GM18508 (cell line): ENCODE data around the gene GHRH.

ENCODE experiments used
- ATAC-seq: cut with Tn5 transposase; IDR thresholded peaks from one replicate; pipeline ENCODE4 v1.9.1; 2021; ENCODE audit warnings: moderate number of reproducible peaks; ENCODE audit not compliant: insufficient read depth, unreplicated experiment

GHRH gene

DNA sequence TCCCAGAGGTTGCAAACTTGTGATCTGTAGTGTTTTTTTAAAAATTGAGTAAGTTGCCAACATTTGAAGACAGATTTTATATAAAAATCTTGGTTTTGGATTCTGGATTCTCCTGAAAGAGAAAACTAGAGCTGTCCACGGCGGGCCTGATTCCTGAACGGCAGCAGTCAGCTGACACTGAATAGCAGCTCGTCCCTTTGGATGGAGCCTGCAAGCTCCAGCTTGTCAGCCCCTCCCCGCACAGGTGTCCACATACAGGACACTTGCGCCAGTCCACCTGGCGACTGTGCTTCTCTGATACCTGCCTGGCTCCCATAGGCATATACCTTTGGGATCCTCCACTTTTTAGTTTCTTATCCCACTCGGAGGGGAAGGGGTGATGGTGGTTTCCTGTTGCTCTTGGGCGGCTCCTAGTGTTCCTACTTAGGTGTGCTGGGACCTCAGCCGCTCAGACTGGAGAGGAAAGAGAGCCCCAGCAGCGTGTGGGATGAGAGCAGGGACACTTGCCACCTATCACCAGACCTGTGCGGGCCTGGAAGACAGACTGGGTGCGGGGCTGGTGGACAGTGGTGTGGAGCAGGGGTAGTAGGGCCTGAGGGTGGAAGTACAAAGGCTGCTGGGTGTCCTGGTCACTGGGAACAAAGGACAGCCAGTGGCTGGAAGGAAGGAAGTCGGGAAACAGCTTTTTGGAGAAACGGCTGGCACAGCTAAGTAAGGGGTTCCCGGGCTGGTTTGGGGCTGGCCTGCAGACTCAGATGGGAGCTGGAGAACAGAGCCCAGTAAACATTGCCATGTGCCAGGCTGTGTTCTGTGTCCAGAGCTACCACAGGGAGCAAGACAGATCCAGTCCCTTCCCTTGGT is 18.3 kb downstream of the GHRH start:
- no peak for ATAC-seq

DNA sequence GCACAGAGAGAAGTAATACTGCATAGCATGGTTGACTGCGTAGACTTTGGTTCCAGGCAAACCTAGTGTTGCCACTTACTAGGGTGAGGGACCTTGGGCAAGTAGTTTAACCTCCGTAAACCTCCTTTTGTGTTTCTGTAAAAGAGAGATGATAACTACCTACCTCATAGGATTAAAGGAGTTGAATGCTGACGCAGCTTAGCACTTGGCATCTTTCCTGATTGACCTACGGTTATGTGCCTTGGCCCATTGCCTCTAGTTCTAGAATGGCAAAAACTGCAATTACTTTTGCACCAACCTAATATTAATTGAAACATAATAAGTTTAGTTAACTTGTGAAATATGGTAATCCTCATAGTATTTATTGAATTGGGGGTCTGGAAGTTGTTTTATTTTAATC is 19.1 kb downstream of the GHRH start:
- no peak for ATAC-seq

DNA sequence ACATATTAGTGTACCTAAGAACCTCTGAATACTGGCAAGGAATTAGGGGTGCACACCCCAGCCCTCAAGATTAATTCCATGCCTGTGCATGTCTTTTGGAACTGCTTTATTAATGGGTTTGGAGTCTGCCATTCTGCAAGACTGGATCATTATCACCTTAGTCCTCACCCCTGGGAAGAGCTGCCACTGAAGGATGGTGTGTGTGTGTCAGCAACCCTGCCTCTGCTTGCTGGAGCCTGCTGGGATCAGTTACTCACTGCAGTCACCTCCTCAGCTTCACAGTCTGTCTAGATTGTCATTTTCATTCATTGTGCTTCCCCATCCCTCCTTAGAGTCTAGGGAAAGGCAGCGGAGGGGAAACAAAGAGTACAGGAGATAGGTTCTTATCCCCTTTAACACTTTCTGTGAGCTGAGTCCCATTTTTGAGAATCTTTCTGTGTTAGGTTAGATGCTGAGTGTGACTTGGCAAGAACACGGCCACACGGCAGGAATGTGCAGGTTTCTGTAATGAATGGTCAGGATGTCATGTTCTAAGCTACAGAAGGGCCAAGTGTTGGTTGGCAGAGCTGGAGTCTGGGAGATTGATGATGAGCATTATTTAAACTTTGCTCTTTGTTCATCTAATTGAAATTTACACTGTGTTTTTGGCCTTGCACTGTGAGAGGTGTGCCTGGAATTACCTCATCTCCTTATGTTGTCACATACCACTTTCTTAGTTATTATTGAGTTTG is 21.1 kb downstream of the GHRH start:
- no peak for ATAC-seq

DNA sequence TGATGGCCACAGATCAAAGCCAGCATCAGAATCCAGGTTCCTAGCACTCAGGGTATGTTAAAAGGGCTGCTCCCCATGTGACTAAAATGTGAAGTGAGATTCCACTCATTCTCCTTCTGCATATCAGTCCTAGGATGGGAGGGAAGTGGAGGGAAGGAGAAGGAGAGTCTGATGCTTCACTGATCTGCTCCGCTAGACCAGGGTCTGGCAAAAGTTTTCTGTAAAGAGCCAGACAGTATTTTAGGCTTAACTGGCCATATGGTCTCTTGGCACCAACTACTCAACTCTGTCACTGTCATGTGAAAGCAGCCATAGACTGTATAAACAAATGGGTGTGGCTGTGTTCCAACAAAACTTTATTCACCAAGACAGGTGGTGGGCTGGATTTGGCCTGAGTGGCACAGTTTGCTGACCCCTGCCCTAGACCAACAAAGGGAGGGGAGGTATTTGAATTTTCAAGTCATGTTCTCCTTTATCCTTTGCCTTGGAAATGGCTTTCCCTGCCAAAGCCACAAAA is 22.6 kb downstream of the GHRH start:
- ATAC-seq, result no peak

DNA sequence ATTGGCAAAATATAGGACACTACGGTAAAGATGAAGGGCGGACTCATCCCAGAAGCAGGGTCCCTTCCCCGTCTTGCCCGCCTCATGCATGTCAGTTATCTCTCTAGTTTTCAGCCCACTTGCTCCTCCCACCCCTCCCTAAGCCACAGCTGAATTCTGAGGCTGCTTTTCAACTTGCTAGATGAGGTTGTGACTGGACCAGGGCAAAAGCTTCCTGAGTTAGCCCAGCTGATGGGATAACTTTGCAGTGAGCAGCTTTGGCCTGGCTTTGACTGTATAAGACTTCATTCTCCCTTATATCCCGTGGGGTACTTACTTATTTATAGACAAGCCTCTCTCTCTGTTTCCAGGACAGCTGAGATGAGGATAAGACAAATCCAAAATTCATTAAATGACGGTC is 23.2 kb downstream of the GHRH start:
- ATAC-seq, result no peak

DNA sequence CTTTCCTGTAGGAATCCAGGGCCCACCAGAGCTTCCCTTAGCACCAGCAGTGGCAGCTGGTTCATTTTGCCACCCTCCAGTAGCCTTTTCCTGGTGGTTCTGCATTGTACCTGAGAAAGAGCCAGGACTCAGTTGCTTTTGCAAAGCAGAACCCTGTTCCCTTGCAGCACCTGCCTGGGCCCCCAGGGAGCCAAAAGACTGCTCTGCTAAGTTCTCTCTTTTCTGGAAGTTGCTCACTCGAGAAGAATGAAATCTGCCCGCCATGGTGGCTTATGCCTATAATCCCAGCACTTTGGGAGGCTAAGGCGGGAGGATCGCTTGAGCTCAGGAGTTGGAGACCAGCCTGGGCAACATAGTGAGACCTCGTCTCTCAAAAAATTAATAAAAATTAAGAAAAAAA is 24.0 kb downstream of the GHRH start:
- ATAC-seq, result no peak

DNA sequence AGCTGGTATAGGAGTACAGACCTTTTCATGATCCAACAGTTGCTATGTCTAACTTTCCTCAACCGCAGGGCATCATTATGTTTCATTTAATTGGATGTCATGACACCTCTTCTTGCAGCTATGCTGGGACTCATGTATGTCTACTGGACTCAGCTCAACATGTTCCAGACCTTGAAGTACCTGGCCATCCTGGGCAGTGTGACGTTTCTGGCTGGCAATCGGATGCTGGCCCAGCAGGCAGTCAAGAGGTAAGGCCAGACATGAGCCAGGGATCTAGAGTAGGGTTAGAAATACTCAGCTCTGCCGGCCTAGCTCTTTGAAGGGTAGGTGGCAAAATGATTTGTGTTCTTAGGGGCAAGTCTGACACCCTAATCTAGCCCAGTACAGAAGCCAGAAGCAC is 25.2 kb downstream of the GHRH start:
- no peak for ATAC-seq

DNA sequence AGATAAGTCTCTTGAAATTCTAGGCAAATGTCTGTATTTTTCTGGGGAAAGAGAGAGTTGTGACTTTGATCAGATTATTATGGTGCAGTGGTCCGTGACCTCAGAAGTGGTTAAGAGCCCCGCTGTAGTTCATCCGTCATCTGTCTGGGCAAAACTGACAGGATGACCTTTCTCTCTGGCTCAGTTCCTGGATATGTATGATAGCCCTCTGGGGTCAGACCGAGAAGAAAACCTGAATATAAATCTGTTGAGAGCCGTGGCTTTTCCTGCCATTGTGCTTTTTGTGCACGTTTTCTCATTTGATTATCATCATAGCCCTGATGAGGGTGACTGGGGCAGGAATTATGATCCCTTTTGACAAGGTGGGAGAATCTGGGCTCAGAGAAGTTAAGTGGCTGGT is 26.5 kb downstream of the GHRH start:
- no peak for ATAC-seq

DNA sequence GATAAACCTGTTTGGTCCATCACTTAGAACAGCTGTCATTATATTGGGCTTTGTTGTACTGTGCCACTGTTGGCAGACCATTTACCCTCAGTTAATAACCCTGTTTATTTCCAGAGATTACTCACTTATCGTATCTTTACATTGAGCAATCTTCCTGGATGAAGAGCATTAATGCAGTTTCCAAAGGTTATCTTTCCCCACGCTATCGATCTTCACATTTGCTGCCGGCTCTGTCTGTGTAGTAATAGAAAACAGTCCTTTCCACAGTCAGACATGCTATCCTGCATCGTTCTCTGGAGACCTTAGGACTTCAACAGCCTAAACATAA is 27.4 kb downstream of the GHRH start:
- no peak for ATAC-seq

DNA sequence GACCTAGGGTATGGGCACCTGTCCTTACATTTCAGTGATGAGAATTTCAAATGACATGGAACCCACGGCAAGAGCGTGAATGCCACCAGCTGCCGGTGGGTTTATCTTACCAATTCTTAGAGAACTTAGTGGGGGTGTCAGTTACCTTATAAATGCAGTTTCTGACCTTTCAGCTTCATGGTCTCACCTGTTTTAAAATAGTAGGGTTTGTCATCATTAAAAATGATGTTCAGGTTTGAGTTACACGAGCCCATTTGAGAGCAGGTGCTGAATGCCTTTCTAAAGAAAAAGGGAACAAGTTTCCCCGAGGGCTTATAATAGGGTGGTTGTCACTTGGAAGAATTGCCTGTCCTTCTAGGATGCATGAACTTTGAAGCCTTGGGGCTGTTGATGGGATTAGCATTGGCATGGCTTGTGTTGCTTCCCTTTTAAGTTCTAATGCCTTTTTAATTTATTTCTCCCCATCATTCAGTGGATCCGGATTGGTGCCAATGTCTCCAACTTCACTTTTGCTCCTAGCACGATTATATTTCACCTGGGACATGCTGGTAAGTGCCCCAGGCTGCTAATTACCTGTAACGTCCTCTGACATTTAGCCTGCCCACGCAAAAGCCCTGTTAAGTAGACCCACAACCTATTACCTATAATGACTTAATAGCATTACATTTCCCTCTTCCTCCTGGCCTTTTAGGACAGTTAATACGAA is 27.9 kb downstream of the GHRH start:
- no peak for ATAC-seq

DNA sequence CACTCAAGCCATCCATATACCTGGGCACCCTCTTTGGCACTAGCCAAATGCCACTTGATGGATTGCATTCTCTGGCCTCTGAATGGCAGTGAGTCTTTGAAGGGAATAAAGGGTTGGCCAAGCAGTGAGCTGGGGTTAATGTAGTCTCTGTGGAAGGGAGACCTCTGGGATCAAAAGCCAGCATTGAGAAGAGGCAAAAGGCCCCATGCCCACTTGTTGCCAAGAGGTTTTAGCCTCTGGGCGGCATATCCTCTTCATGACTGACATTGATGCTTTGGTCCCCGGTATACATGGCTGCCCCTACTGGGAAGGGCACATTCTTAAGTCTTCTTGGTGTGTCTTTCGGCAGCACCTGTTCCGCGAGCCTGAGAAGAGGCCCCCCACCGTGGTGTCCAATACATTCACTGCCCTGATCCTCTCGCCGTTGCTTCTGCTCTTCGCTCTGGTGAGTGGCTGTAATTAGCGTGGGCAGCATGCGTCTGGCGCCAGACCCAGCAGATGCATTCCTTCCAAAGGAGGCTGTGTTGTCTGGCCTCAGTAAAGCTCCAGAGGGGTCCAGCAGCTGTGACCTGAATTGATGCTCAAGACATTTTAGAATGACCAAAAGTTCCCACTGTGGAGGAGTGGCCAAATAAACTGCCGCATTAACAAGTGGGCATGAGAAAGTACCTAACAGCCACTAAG is 29.5 kb downstream of the GHRH start:
- ATAC-seq, result no peak

DNA sequence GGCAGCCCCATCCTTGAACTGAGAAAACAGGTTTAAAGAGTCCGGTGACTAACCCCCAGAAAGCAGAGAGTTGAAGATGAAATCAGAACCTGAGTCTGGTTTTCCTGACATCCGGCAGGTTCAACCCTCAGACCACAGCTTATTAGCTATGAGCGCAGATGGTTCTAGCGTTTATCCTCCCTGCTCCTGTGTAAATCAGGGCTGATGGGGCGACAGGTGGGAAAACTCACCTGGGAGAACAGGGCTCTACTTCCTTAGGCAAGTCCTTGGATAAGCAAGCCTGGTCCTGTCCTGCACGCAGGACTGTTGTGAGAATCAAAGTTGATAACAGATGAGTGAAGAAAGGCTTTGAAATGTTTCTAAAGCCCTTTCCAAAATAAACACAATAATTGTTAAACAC is 31.4 kb downstream of the GHRH start:
- ATAC-seq, result no peak

DNA sequence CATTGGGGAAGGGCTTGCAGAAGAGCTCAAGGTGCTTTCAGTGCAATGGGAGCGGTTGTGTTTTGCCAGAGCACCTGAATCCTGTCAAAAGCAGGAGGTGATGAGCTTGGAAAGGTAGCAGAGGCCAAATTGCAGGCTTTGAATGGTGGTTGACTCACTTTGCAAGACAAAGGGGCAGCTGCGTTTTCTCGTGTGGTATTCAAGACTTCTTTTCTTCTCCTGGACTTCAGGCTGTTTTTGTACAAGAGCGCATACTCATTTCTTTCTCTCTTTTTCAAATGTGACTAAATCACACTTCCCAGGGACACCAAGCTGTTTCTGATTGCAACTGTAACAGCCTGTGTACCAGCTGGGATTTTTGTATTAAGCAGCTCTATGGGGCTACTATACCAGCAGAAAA is 32.3 kb downstream of the GHRH start:
- ATAC-seq, result no peak

DNA sequence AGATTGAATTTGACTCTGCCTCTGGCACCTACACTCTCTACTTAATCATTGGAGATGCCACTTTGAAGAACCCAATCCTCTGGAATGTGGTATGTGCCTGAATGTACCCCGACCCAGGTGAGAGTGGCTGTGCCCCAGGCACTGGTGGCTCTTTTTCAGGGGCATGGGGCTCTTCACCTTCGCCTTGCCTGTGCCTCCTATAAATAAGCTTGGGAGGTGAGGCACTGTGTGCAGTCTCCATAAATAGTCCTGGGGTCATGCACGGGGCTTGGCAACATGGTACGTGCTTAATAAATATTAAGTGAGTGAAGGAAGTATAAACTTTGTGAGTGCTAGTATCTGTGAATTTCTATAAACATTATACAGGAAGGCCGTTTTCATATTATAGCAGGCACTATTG is 33.0 kb downstream of the GHRH start:
- ATAC-seq, result no peak

DNA sequence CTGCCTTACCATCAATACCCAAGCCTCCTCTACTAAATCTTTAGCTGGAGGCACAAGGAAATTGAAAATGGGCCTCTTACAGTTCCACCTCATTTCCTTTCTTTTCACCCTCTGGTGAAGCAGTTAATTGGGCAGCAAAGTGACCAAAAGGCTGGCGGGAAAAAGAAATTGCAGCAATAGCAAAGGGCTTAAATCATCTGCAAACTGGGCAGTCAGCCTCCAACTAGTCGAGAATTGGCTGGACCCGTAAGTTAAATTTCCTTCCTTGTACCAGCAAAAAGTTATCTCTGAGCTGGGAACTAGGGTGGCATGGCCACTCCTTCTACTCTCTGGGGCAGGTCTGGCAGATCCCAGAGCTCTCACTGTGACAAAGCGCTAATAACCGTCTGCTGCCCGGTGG is 33.5 kb downstream of the GHRH start:
- no peak for ATAC-seq

DNA sequence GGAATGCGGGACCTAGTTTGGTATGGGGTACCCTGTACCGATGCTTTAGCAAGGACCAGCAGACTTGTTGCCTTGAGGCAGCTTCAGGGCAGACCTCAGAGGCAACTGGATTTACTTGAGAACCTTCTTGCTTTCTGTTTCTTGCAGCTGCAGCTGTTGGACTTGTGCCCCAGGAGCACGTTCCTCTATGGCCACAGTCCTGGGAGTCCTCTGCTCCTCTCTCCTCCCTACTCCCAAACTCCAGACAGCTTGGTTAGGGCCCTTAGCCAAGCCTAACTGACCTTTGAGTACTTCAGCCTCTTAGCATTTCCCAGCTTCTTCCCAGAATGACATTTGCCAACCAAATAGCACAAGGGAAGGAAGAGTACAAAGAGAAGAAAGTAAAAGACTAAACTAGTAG is 34.7 kb downstream of the GHRH start:
- ATAC-seq, result no peak

DNA sequence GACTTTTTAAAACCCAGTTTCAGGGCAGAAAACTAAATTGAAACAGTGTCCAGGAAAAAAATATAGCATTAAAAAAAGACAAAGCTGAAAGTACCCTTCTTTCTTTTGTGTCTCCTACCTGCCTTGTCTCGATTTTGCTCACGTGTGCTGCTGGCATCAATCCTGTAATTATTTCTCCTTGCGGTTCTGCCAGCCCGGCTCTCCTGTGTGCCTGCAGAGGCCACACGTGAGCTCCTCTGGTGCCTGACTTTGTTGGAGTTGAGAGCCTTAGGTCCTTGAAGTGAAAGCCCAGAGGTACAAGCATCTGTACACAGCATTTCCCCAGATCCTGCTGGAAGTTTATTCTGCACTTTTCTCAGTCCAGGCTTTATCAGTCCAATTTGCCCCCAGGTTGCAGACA is 36.5 kb downstream of the GHRH start:
- ATAC-seq, result no peak

DNA sequence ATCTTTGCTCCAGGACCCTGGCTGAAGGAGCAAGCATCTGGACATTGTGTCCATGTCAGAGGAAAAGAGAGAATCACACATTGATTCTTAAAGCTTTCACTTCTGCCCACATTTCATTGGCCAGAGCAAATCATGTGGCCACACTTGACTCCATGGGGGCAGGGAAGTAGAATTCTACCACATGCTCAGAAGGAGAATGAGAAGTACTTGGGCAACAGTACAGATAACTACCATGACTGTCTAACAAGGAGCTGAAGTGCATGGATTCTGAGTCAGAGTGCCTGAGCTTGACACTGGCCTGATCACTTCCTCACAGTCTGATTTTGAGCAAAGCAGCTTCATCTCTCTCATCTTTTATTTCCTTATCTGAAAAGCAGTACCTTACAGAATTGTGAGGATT is 38.6 kb downstream of the GHRH start:
- no peak for ATAC-seq

DNA sequence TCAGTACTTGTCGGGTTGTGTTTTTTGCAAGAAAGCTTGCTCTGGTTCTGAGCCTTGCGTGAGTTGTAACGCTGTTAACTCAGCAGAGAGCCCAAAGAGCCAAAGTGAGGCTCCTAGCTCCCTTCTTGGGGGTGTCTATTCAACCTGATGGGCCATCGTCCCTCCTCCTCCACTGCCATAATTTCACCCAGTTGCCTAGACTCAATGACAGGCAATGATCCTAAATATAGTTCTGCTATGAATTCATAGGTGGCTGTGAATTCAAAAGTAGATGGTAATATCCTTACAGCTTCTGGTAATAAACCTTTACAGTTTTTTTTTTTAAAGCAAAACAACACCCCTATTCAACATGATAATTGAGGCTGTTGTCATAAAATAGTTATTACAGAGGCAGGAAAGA is 39.5 kb downstream of the GHRH start:
- no peak for ATAC-seq

DNA sequence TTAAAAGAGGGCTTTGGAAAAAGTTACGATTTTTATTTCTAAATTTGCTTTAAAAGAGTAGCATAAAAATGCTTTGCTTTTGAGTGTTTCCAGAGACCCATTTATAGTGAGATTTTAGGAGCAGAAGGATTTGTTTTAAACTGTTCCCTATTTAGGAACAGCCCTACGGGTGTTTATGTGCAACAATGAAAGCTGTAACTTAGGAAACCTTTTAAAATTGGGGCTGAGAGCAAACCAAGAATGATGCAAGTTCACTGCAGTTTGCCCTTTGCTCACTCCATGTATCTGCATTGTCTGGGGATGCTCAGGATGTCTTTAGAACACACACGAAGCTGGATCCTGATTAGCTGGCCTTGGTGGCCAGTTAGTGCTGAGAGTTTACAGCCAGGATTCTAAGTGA is 40.9 kb downstream of the GHRH start:
- ATAC-seq, result no peak
